Measurements from ENCODE around the gene GNGT1. TPM values are rescaled to one million over a fixed set of nuclear protein-coding genes. Genes with fewer than 3 reads are reported as not detected.

The GNGT1 gene
- total RNA-seq, result not detected
- long read RNA-seq, donor 1, result 0 reads
- long read RNA-seq, donor 2, result 0 reads

DNA sequence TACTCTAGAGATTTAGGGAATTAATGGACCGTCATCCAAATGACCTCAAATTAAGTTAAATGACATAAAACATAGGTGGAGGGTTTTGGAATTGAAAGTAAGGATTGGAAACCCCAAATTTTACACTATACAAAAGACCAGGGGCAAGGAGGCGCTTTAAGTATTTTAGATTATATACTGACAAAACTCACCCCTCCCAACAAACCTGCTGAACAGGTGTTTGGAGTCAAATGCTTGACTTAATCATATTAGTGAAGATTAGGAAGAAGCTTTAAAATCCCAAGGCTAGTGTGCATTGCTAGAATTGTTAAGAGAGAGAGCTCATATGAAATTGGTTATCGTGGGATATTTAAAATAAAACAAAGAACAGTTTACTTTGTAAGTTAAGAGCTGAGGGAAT lies at the start of gene GNGT1:
Gene GNGT1, plus strand, starts transcription at position 301 of the 400 bp plus-strand sequence. CDS start 180 bp downstream, outside the sequence.
- no peak for DNase-seq (ENCODE audit: low spot score)
- intact Hi-C loops (cut with DNase I), result no loop called here

DNA sequence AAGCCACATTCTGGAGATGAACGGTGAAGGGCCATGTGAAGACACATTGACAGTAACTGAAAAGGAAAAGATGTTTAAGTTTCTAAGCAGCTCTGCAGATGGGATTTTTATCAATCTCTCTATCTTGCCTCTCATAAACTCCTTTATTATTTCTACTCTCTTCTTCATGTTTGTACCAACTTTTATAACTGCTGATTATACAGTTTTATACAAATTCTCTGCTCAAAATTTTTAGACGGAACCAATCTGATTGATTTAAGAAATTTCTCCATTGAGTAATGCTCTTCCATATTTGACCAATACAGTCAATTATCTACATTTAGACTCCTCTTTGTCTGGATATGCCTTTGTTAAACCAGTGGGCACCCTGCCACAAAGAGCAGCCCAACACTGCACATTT lies 47.5 kb upstream of the GNGT1 start:
- intact Hi-C loops (cut with DNase I), result no loop called here
- DNase-seq (ENCODE audit: low spot score), result no peak

DNA sequence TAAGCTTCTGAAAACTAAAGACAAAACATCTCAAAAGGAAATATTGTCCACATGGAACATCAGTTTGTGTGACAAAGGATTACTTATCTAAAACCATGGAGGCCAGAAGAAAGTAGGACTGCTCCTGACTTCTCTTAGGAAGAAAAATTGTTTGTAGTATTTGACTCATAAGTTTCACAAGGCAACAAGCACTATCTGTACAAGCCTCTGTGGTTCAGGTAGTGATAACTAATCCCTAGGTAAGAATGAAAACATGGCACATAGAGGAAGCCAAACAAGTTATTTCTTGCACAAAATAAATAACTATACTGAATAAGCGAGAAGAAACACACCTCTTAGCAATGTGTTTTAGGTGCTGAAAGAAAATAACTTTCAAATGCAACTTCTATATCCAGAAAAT lies 46.1 kb upstream of the GNGT1 start:
- intact Hi-C loops (cut with DNase I), result no loop called here
- DNase-seq (ENCODE audit: low spot score), result no peak

GRCh38 chr7:93861325-93861949 lies 44.9 kb upstream of the GNGT1 start:
- intact Hi-C loops (cut with DNase I), result no loop called here
- no peak for DNase-seq (ENCODE audit: low spot score)

DNA sequence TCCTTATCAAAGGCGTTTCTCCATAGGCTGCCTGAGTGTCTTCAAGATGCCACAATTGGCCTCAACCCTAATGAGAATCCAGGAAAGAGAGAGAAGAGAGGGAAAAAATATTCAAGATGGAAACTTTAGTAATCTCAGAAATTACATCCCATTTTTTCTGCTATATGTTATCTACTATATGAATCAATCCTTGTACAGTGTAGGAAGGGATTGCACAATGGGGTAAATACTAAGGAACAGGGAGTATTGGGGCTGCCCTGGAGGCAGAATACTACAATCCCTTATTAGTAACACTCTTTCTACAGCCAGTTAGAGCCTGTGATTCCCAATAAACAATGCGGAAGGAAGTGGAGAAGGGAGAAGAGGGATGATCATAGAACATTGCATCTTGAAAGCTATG lies 43.7 kb upstream of the GNGT1 start:
- no peak for DNase-seq (ENCODE audit: low spot score)
- intact Hi-C loops (cut with DNase I), result no loop called here

- intact Hi-C loops (cut with DNase I), result no loop called here
- no peak for DNase-seq (ENCODE audit: low spot score)
Observed at GRCh38 chr7:93866886-93867285, 39.5 kb upstream of the GNGT1 start.

DNA sequence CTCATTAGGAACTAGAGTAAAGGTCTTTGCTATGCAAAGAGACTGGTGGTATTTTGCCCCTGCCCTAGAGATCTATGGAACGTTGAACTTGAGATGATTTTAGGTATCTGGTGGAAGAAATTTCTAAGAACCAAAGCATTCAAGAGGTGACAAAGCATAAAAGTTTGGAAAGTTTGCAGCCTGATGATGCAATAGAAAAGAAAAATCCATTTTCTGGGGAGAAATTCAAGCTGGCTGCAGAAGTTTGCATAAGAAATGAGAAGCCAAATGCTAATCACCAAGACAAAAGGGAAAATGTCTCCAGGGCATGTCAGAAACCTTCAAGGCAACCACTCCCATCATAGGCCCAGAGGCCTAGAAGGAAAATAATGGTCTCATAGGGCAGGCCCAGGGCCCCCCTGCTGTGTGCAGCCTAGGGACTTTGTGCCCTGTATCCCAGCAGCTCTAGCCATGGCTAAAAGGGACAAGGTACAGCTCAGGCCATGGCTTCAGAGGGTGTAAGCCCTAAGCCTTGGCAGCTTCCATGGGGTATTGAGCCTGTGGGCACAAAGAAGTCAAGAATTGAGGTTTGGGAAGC lies 32.3 kb upstream of the GNGT1 start:
- no peak for DNase-seq (ENCODE audit: low spot score)
- intact Hi-C loops (cut with DNase I), result no loop called here

- no peak for DNase-seq (ENCODE audit: low spot score)
- intact Hi-C loops (cut with DNase I), result no loop called here
Observed at GRCh38 chr7:93877742-93878141, 28.6 kb upstream of the GNGT1 start.

- no peak for DNase-seq (ENCODE audit: low spot score)
- intact Hi-C loops (cut with DNase I), result no loop called here
Observed at GRCh38 chr7:93879356-93879755, 27.0 kb upstream of the GNGT1 start.

GRCh38 chr7:93882468-93882867 lies 23.9 kb upstream of the GNGT1 start:
- intact Hi-C loops (cut with DNase I), result no loop called here
- no peak for DNase-seq (ENCODE audit: low spot score)

DNA sequence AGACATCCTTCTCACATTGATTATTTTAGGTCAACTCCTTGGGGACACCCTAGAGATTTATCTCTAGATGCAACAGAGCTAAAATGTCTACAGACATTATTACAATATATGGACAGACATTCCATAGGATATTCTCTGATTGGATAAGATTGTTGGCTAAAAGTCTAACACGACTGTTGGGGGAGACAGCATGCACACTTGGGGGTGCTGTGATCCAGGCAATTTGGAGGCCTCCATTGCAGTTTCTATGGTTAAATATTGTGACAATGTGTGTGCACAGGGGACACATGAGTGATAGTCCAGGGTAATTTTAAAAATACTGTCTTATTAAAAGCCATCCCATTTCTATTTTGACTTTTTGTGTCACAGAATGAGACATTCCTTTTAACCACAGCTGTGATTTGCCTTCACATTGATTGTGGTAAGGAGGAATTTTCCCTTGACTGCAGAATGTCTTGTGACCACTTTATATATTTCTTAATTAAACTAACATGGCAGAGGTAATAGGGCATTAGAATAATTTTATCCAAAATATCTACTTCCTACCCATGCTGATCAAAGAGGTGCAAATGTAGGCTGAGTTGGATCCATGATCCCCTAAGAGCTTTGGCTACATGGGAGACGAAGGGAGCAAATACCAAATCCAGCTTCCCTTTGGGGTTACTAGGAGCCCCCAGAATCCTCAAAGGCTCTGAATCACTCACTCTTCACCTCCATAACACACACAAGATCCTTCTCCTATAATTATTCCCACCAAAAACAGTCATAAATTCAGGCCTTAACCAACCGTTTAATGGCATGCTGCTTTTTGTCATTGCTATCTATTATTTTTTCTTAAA lies 23.1 kb upstream of the GNGT1 start:
- intact Hi-C loops (cut with DNase I), result no loop called here
- no peak for DNase-seq (ENCODE audit: low spot score)

- intact Hi-C loops (cut with DNase I), result no loop called here
- no peak for DNase-seq (ENCODE audit: low spot score)
Observed at GRCh38 chr7:93883917-93884345, 22.4 kb upstream of the GNGT1 start.

GRCh38 chr7:93884541-93884940 lies 21.8 kb upstream of the GNGT1 start:
- intact Hi-C loops (cut with DNase I), result no loop called here

GRCh38 chr7:93889261-93889660 lies 17.1 kb upstream of the GNGT1 start:
- DNase-seq (ENCODE audit: low spot score), result no peak
- intact Hi-C loops (cut with DNase I), result no loop called here

More at GRCh38 chr7:93884541-93884940, 21.8 kb upstream of the GNGT1 start:
- DNase-seq (ENCODE audit: low spot score), result no peak

DNA sequence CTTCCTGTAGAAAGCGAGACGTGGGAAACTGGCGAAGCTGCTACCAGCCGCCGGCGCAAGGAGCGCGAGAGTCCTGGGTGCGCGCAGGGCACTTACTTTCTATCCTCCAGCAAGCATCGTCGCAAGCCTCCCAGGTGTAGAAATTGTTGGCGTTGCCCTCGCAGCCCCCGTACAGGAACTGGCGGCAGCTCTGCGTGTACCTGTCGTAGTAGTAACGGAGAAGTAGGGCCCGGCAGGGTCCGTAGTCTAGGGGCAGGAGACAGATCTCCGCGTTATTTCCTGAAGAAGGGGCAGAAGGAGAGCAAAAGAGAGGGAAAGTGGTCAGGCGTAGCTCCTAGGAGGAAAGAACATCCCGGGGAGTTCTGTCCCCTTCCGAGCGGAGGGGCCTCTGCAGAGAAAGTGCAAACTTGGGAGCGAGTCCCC lies 16.3 kb upstream of the GNGT1 start:
- intact Hi-C loops (cut with DNase I), result no loop called here
- DNase-seq (ENCODE audit: low spot score), result peak; percentile 79

GRCh38 chr7:93890464-93891068 lies 15.8 kb upstream of the GNGT1 start, which contains the start of gene TFPI2:
TFPI2 (minus strand) TSS chr7:93890753; CDS start chr7:93890678, 75 bp downstream.
- DNase-seq (ENCODE audit: low spot score), result peak; percentile 80
- intact Hi-C loops (cut with DNase I), result no loop called here

DNA sequence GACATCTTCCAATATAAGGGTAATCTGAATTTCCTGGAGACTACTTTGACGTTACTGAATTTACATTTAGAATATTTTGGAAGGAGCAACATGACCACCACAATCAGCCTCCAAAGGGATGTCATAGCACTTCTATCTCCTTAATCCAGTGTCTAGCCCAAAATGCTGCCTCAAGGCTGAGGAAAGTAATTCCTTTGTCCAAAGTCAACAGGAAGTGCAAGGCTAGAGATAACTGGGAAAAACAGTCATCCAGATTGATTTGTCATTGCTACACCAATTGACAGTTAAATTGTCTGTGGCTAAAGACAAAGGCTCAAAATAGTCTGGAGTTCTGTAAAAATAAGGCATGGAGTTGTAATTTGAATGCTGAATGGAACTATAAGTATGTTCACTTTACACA lies 11.9 kb upstream of the GNGT1 start:
- no peak for DNase-seq (ENCODE audit: low spot score)
- intact Hi-C loops (cut with DNase I), result no loop called here

DNA sequence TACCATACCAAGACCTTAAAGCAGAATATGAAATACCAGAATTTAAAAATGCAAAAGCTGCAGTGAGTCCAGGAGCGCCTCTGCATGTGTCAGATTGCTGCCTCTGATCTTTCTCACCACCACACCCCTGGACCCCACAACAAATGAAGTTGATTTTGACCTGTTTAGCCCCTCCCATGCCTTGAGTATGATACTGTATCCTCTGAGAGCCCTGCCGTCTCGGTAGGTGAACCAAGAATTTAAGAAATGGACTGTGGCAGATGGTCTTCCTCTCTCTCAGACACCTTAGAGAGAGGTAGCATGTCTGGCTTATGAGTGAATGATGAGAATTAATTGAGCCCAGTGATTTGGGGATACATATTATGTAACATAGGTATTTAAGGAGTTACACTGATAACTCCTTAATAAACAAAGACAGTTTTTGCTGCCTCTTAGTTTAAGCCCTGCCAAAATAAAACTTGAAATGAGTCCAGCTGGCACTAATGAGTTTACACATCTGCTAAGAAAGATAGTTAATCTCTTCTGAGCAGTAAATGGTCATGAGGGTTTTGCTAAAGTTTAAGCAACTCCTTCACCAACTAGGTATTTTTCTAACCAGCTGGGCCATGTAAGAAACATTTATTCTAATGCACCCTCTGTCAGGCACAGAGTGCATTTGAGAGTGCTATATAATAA lies 11.3 kb upstream of the GNGT1 start:
- intact Hi-C loops (cut with DNase I), result no loop called here
- no peak for DNase-seq (ENCODE audit: low spot score)

- no peak for DNase-seq (ENCODE audit: low spot score)
- intact Hi-C loops (cut with DNase I), result no loop called here
Observed at GRCh38 chr7:93895859-93896600, 10.3 kb upstream of the GNGT1 start.

All from posterior vena cava (tissue), 2 donors.